Neural cell (in vitro differentiated cells): ENCODE results near the gene MAGEA11. TPM values are rescaled to one million over a fixed set of nuclear protein-coding genes. Genes with fewer than 3 reads are reported as not detected.

Experiments used
- H2AFZ ChIP-seq: fragments of 200-600, 300-800 bp; sonication (generic), shearing (Covaris generic); 2 replicates; pipeline ENCODE4 v1.6.0; 2014; ENCODE audit warnings: low read depth, mild to moderate bottlenecking, antibody characterized with exemption, low read length, moderate library complexity
- H3F3A ChIP-seq: fragments of 200-600 bp; shearing (Covaris generic); 2 replicates; pipeline ENCODE4 v1.6.1; 2016; ENCODE audit warnings: mild to moderate bottlenecking, moderate library complexity, mixed read lengths, antibody characterized with exemption, low read length; ENCODE audit not compliant: insufficient read depth, poor library complexity, severe bottlenecking
- H3K27ac ChIP-seq: fragments of 200-600, 300-800 bp; sonication (generic), shearing (Covaris generic); 2 replicates; pipeline ENCODE4 v1.5.1; 2014; ENCODE audit warnings: mild to moderate bottlenecking, low read length, moderate library complexity
- H3K27me3 ChIP-seq: fragments of 300-800, 200-600 bp; sonication (generic), shearing (Covaris generic); 2 replicates; pipeline ENCODE4 v1.6.0; 2014; ENCODE audit warnings: mild to moderate bottlenecking, low read depth, low read length, moderate library complexity; ENCODE audit not compliant: insufficient read depth
- H3K36me3 ChIP-seq: fragments of 300-800, 200-600 bp; sonication (generic), shearing (Covaris generic); 2 replicates; pipeline ENCODE4 v1.5.1; 2014; ENCODE audit warnings: mild to moderate bottlenecking, antibody characterized with exemption, low read length, moderate library complexity; ENCODE audit not compliant: insufficient read depth
- H3K4me2 ChIP-seq: fragments of 300-800, 200-600 bp; sonication (generic), shearing (Covaris generic); 2 replicates; pipeline ENCODE4 v1.6.0; 2014; ENCODE audit warnings: mild to moderate bottlenecking, low read length
- H3K4me3 ChIP-seq: fragments of 300-800, 200-600 bp; sonication (generic), shearing (Covaris generic); 2 replicates; pipeline ENCODE4 v1.5.1; 2014; ENCODE audit warnings: mild to moderate bottlenecking, low read length, moderate library complexity
- H3K79me2 ChIP-seq: fragments of 200-600 bp; shearing (Covaris generic); replicated peaks from 2 replicates; pipeline ENCODE4 v1.6.0; 2014; ENCODE audit warnings: mild to moderate bottlenecking, low read length, moderate library complexity; ENCODE audit not compliant: insufficient read depth
- H3K9ac ChIP-seq: fragments of 300-800, 200-600 bp; sonication (generic), shearing (Covaris generic); 2 replicates; pipeline ENCODE4 v1.6.1; 2016; ENCODE audit warnings: mild to moderate bottlenecking, low read length, mixed read lengths
- H3K9me2 ChIP-seq: fragments of 200-600 bp; shearing (Covaris generic); 2 replicates; pipeline ENCODE4 v1.6.1; 2016; ENCODE audit warnings: mild to moderate bottlenecking, low read length, mixed read lengths; ENCODE audit not compliant: insufficient read depth
- H3K9me3 ChIP-seq: fragments of 200-600, 300-800 bp; sonication (generic), shearing (Covaris generic); 2 replicates; pipeline ENCODE4 v1.6.1; 2016; ENCODE audit warnings: mild to moderate bottlenecking, mixed run types, low read length, moderate library complexity, mixed read lengths
- H4K20me1 ChIP-seq: fragments of 200-600 bp; shearing (Covaris generic); 2 replicates; pipeline ENCODE4 v1.6.1; 2016; ENCODE audit warnings: mild to moderate bottlenecking, mixed run types; ENCODE audit not compliant: insufficient read depth
- CTCF ChIP-seq: fragments of 450-650 bp; IDR thresholded peaks from 2 replicates; pipeline ENCODE4 v1.5.1; 2014; ENCODE audit warnings: antibody characterized with exemption, mild to moderate bottlenecking, moderate library complexity; ENCODE audit not compliant: poor library complexity, severe bottlenecking
- EP300 ChIP-seq: fragments of 450-650 bp; conservative IDR thresholded peaks from 2 replicates; pipeline ENCODE4 v1.6.1; 2014; ENCODE audit warnings: antibody characterized with exemption, mild to moderate bottlenecking, moderate library complexity; ENCODE audit not compliant: poor library complexity, severe bottlenecking
- EZH2 ChIP-seq: fragments of 200-600, 300-800 bp; shearing (Covaris generic), sonication (generic); IDR thresholded peaks from 2 replicates; pipeline ENCODE4 v1.6.1; 2014; ENCODE audit warnings: antibody characterized with exemption, low read length, borderline replicate concordance, mild to moderate bottlenecking; ENCODE audit not compliant: insufficient read depth, poor library complexity, severe bottlenecking
- MXI1 ChIP-seq: fragments of 450-650 bp; conservative IDR thresholded peaks from 2 replicates; pipeline ENCODE4 v1.6.1; 2014; ENCODE audit warnings: antibody characterized with exemption, mild to moderate bottlenecking; ENCODE audit not compliant: poor library complexity, severe bottlenecking
- POLR2AphosphoS5 ChIP-seq: IDR thresholded peaks from 2 replicates; pipeline ENCODE4 v1.6.1; 2012
- RAD21 ChIP-seq: fragments of 450-650 bp; conservative IDR thresholded peaks from 2 replicates; pipeline ENCODE4 v1.6.1; 2014; ENCODE audit warnings: antibody characterized with exemption, mild to moderate bottlenecking, moderate library complexity
- REST ChIP-seq: IDR thresholded peaks from 2 replicates; pipeline ENCODE4 v1.6.1; 2012; ENCODE audit warnings: borderline replicate concordance
- SMC3 ChIP-seq: fragments of 450-650 bp; conservative IDR thresholded peaks from 2 replicates; pipeline ENCODE4 v1.6.1; 2014; ENCODE audit warnings: antibody characterized with exemption, mild to moderate bottlenecking, moderate library complexity; ENCODE audit not compliant: poor library complexity
- TAF1 ChIP-seq: IDR thresholded peaks from 2 replicates; pipeline ENCODE4 v1.6.1; 2012; ENCODE audit warnings: low read depth
- polyA plus RNA-seq: library from polyadenylated mRNA; depleted of rRNA; stranded (reverse); fragments of >200 nt; gene quantifications from 2 replicates; pipeline ENCODE4 v1.2.3, GENCODE V29; 2014

Gene MAGEA11
- polyA plus RNA-seq, 1 donor from 2014 or later, result not detected

- no peaks in the 10 kb centered on the region for H3K27me3 ChIP-seq
- no peak overlapping the region for H2AFZ ChIP-seq
- no peaks in the 10 kb centered on the region for H3K9me2 ChIP-seq
- H3K4me3 ChIP-seq, result no peak overlapping the region
- TF ChIP-seq EP300 (no peak), REST (no peak), SMC3 (no peak), EZH2 (no peak), CTCF (no peak)
- H3F3A ChIP-seq, result no peaks in the 10 kb centered on the region
- H3K9me3 ChIP-seq, result no peaks in the 10 kb centered on the region
- no peaks in the 10 kb centered on the region for H3K79me2 ChIP-seq
- H3K9ac ChIP-seq, result no peak overlapping the region
- H3K36me3 ChIP-seq, result no peaks in the 10 kb centered on the region
- no peak overlapping the region for H3K27ac ChIP-seq
- H4K20me1 ChIP-seq, result no peaks in the 10 kb centered on the region
- no peak overlapping the region for H3K4me2 ChIP-seq
These were observed 28.6 kb upstream of the MAGEA11 start for GRCh38 chrX:149682956-149683947.

GRCh38 chrX:149683966-149684730, 27.7 kb upstream of the MAGEA11 start:
- Histone ChIP-seq H3K9me2 (no peaks in the 10 kb centered on the region), H3K9ac (no peak overlapping the region), H4K20me1 (no peaks in the 10 kb centered on the region), H3K27ac (no peak overlapping the region), H3K9me3 (no peaks in the 10 kb centered on the region), H3F3A (no peaks in the 10 kb centered on the region), H3K4me2 (no peak overlapping the region), H3K36me3 (no peaks in the 10 kb centered on the region), H2AFZ (no peak overlapping the region), H3K79me2 (no peaks in the 10 kb centered on the region), H3K4me3 (no peak overlapping the region), H3K27me3 (no peaks in the 10 kb centered on the region)
- TF ChIP-seq EZH2 (no peak), TAF1 (no peak), POLR2AphosphoS5 (no peak), SMC3 (no peak), REST (no peak), CTCF (no peak), EP300 (no peak), RAD21 (no peak), MXI1 (no peak)
